ENCODE results near the gene PRKCH. TPM values are rescaled to one million over a fixed set of nuclear protein-coding genes. Genes with fewer than 3 reads are reported as not detected.

Gene PRKCH
- total and polyA plus RNA-seq, 2 donors from 2014 or later, result 8.3 to 47.0 TPM

- H3K36me3 ChIP-seq (ENCODE audit: control insufficient read depth in 2 of 3, insufficient read depth in 3 of 3, low read length in 3 of 3), result no peaks in the 10 kb centered on the region
- peak overlapping the region in 1 of 3 donors; percentile 20 for H3K9ac ChIP-seq (ENCODE audit: low read length in 3 of 3)
- peak in 4 of 5 donors; percentile 53 to 94 (median 79) for DNase-seq
- intact Hi-C loops (cut with DNase I), result no loop called here
- peak overlapping the region; percentile 75 to 90 for H3K27ac ChIP-seq (ENCODE audit: low read depth in 2 of 2, low read length in 2 of 2)
- H3K4me3 ChIP-seq (ENCODE audit: low read length in 3 of 3), result no peak overlapping the region
- H3K9me3 ChIP-seq (ENCODE audit: control insufficient read depth in 2 of 3, insufficient read depth in 1 of 3, low read length in 3 of 3), result no peaks in the 10 kb centered on the region
- FAIRE-seq, result peak; percentile 38
- H3K27me3 ChIP-seq (ENCODE audit: control insufficient read depth, insufficient read depth, low read length), result no peaks in the 10 kb centered on the region
- TF ChIP-seq, protein P1, sequence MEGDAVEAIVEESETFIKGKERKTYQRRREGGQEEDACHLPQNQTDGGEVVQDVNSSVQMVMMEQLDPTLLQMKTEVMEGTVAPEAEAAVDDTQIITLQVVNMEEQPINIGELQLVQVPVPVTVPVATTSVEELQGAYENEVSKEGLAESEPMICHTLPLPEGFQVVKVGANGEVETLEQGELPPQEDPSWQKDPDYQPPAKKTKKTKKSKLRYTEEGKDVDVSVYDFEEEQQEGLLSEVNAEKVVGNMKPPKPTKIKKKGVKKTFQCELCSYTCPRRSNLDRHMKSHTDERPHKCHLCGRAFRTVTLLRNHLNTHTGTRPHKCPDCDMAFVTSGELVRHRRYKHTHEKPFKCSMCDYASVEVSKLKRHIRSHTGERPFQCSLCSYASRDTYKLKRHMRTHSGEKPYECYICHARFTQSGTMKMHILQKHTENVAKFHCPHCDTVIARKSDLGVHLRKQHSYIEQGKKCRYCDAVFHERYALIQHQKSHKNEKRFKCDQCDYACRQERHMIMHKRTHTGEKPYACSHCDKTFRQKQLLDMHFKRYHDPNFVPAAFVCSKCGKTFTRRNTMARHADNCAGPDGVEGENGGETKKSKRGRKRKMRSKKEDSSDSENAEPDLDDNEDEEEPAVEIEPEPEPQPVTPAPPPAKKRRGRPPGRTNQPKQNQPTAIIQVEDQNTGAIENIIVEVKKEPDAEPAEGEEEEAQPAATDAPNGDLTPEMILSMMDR (IDR thresholded peaks at IDR 0.05; ENCODE audit: borderline replicate concordance, extremely low read depth, insufficient read depth), result no peak
- peaks cover 0 to 35% (median 15%) of the 10 kb centered on the region in 3 donors for H3K4me1 ChIP-seq (ENCODE audit: control insufficient read depth in 2 of 3, insufficient read depth in 2 of 3, low read depth in 1 of 3, low read length in 3 of 3)
Measured at GRCh38 chr14:61585598-61586543, 264.5 kb downstream of the PRKCH start.

GRCh38 chr14:61586544-61587055 lies 265.2 kb downstream of the PRKCH start:
- intact Hi-C loops (cut with DNase I), result no loop called here
- H3K27me3 ChIP-seq (ENCODE audit: control insufficient read depth, insufficient read depth, low read length), result no peaks in the 10 kb centered on the region
- no peak overlapping the region for H3K4me3 ChIP-seq (ENCODE audit: low read length in 3 of 3)
- FAIRE-seq (no peak), DNase-seq (no peak)
- peak overlapping the region; percentile 75 to 90 for H3K27ac ChIP-seq (ENCODE audit: low read depth in 2 of 2, low read length in 2 of 2)
- H3K9me3 ChIP-seq (ENCODE audit: control insufficient read depth in 2 of 3, insufficient read depth in 1 of 3, low read length in 3 of 3), result no peaks in the 10 kb centered on the region
- TF ChIP-seq, protein P1 (IDR thresholded peaks at IDR 0.05; ENCODE audit: borderline replicate concordance, extremely low read depth, insufficient read depth), result no peak
- H3K9ac ChIP-seq (ENCODE audit: low read length in 3 of 3), result no peak overlapping the region
- H3K36me3 ChIP-seq (ENCODE audit: control insufficient read depth in 2 of 3, insufficient read depth in 3 of 3, low read length in 3 of 3), result no peaks in the 10 kb centered on the region
- peaks cover 0 to 35% (median 12%) of the 10 kb centered on the region in 3 donors for H3K4me1 ChIP-seq (ENCODE audit: control insufficient read depth in 2 of 3, insufficient read depth in 2 of 3, low read depth in 1 of 3, low read length in 3 of 3)

GRCh38 chr14:61587081-61587713 lies 265.8 kb downstream of the PRKCH start:
- no peaks in the 10 kb centered on the region for H3K27me3 ChIP-seq (ENCODE audit: control insufficient read depth, insufficient read depth, low read length)
- H3K9ac ChIP-seq (ENCODE audit: low read length in 3 of 3), result no peak overlapping the region
- FAIRE-seq (no peak), DNase-seq (no peak)
- no peak overlapping the region for H3K4me3 ChIP-seq (ENCODE audit: low read length in 3 of 3)
- TF ChIP-seq, protein P1 (IDR thresholded peaks at IDR 0.05; ENCODE audit: borderline replicate concordance, extremely low read depth, insufficient read depth), result no peak
- H3K27ac ChIP-seq (ENCODE audit: low read depth in 2 of 2, low read length in 2 of 2), result peak overlapping the region; percentile 63 to 78
- intact Hi-C loops (cut with DNase I), result no loop called here
- H3K36me3 ChIP-seq (ENCODE audit: control insufficient read depth in 2 of 3, insufficient read depth in 3 of 3, low read length in 3 of 3), result no peaks in the 10 kb centered on the region
- H3K4me1 ChIP-seq (ENCODE audit: control insufficient read depth in 2 of 3, insufficient read depth in 2 of 3, low read depth in 1 of 3, low read length in 3 of 3), result peaks cover 0 to 34% (median 12%) of the 10 kb centered on the region in 3 donors
- no peaks in the 10 kb centered on the region for H3K9me3 ChIP-seq (ENCODE audit: control insufficient read depth in 2 of 3, insufficient read depth in 1 of 3, low read length in 3 of 3)

All from kidney (tissue), 14 donors.